H9 (cell line): ENCODE results near the gene PTPN21. TPM values are rescaled to one million over a fixed set of nuclear protein-coding genes. Genes with fewer than 3 reads are reported as not detected.

ENCODE experiments used
- DNase-seq: peaks from one replicate; pipeline ENCODE4 v3.0.0-alpha.2; 2017
- H2AFZ ChIP-seq: one replicate; pipeline ENCODE4 v1.6.1; 2013; ENCODE audit warnings: mild to moderate bottlenecking, low read length, control low read depth, moderate library complexity
- H2AK5ac ChIP-seq: 2 replicates; pipeline ENCODE4 v1.6.1; 2013; ENCODE audit warnings: low read length, control low read depth, mixed read lengths; ENCODE audit not compliant: insufficient read length
- H2BK120ac ChIP-seq: one replicate; pipeline ENCODE4 v1.6.1; 2013; ENCODE audit warnings: low read depth, mild to moderate bottlenecking, low read length, control low read depth, inconsistent platforms; ENCODE audit not compliant: poor library complexity, severe bottlenecking
- H2BK12ac ChIP-seq: 2 replicates; pipeline ENCODE4 v1.6.1; 2013; ENCODE audit warnings: low read length, control low read depth, mixed read lengths, low read depth; ENCODE audit not compliant: insufficient read length
- H2BK15ac ChIP-seq: 2 replicates; pipeline ENCODE4 v1.6.1; 2013; ENCODE audit warnings: low read depth, low read length, control low read depth
- H2BK20ac ChIP-seq: one replicate; pipeline ENCODE4 v1.6.1; 2013; ENCODE audit warnings: low read depth, mild to moderate bottlenecking, low read length, control low read depth, inconsistent platforms; ENCODE audit not compliant: poor library complexity, severe bottlenecking
- H2BK5ac ChIP-seq: 2 replicates; pipeline ENCODE4 v1.6.1; 2013; ENCODE audit warnings: low read length, control low read depth, mixed read lengths; ENCODE audit not compliant: insufficient read length
- H3K14ac ChIP-seq: 2 replicates; pipeline ENCODE4 v1.6.1; 2013; ENCODE audit warnings: low read length, control low read depth; ENCODE audit not compliant: insufficient read depth
- H3K18ac ChIP-seq: 2 replicates; pipeline ENCODE4 v1.6.1; 2013; ENCODE audit warnings: low read depth, mild to moderate bottlenecking, mixed read lengths, low read length, control low read depth; ENCODE audit not compliant: insufficient read length
- H3K23ac ChIP-seq: 2 replicates; pipeline ENCODE4 v1.6.1; 2013; ENCODE audit warnings: low read length, control low read depth, mixed read lengths, low read depth; ENCODE audit not compliant: insufficient read length
- H3K23me2 ChIP-seq: 2 replicates; pipeline ENCODE4 v1.6.1; 2013; ENCODE audit warnings: low read depth, mild to moderate bottlenecking, mixed read lengths, low read length, control low read depth; ENCODE audit not compliant: insufficient read length, poor library complexity, severe bottlenecking
- H3K27ac ChIP-seq: 2 replicates; pipeline ENCODE4 v1.5.1; 2013; ENCODE audit warnings: low read length, control low read depth, mixed read lengths, low read depth; ENCODE audit not compliant: insufficient read length
- H3K27me3 ChIP-seq: 2 replicates; pipeline ENCODE4 v1.6.1; 2013; ENCODE audit warnings: low read length, control low read depth, inconsistent platforms; ENCODE audit not compliant: insufficient read depth
- H3K4ac ChIP-seq: 2 replicates; pipeline ENCODE4 v1.6.1; 2013; ENCODE audit warnings: low read depth, mild to moderate bottlenecking, control low read depth, inconsistent platforms, low read length, moderate library complexity
- H3K4me1 ChIP-seq: 2 replicates; pipeline ENCODE4 v1.6.1; 2013; ENCODE audit warnings: low read length, control low read depth, inconsistent platforms; ENCODE audit not compliant: insufficient read depth
- H3K4me2 ChIP-seq: 2 replicates; pipeline ENCODE4 v1.6.1; 2013; ENCODE audit warnings: low read length, control low read depth, mixed read lengths; ENCODE audit not compliant: insufficient read length, insufficient read depth
- H3K56ac ChIP-seq: 2 replicates; pipeline ENCODE4 v1.6.1; 2013; ENCODE audit warnings: low read depth, mild to moderate bottlenecking, mixed read lengths, low read length, control low read depth; ENCODE audit not compliant: insufficient read length
- H3K79me1 ChIP-seq: 2 replicates; pipeline ENCODE4 v1.6.1; 2013; ENCODE audit warnings: low read depth, mild to moderate bottlenecking, moderate library complexity, low read length, control low read depth, inconsistent platforms; ENCODE audit not compliant: insufficient read depth, poor library complexity, severe bottlenecking
- H3K79me2 ChIP-seq: 2 replicates; pipeline ENCODE4 v1.6.1; 2013; ENCODE audit warnings: low read length, control low read depth, inconsistent platforms; ENCODE audit not compliant: insufficient read depth
- H3K9ac ChIP-seq: 2 replicates; pipeline ENCODE4 v1.6.1; 2013; ENCODE audit warnings: low read length, control low read depth, mixed read lengths; ENCODE audit not compliant: insufficient read length; ENCODE audit errors: extremely low read depth
- H3K9me3 ChIP-seq: one replicate; pipeline ENCODE4 v1.6.1; 2013; ENCODE audit warnings: low read depth, low read length, inconsistent platforms; ENCODE audit not compliant: control insufficient read depth
- H3T11ph ChIP-seq: one replicate; pipeline ENCODE4 v1.6.1; 2013; ENCODE audit warnings: mild to moderate bottlenecking, low read length, control low read depth, inconsistent platforms
- H4K20me1 ChIP-seq: one replicate; pipeline ENCODE4 v1.6.1; 2013; ENCODE audit not compliant: control insufficient read depth, insufficient read length, insufficient read depth
- H4K5ac ChIP-seq: 2 replicates; pipeline ENCODE4 v1.6.1; 2013; ENCODE audit warnings: low read depth, mild to moderate bottlenecking, mixed read lengths, low read length, control low read depth; ENCODE audit not compliant: insufficient read length
- H4K8ac ChIP-seq: replicated peaks from 2 replicates; pipeline ENCODE4 v1.6.1; 2013; ENCODE audit warnings: low read length, control low read depth, mixed read lengths, low read depth; ENCODE audit not compliant: insufficient read length
- H4K91ac ChIP-seq: 2 replicates; pipeline ENCODE4 v1.6.1; 2013; ENCODE audit warnings: low read depth, mild to moderate bottlenecking, moderate library complexity, mixed read lengths, low read length, control low read depth; ENCODE audit not compliant: insufficient read length
- H3K27ac Mint-ChIP-seq, 3 experiments: 2 replicates in 2 of 3; 3 replicates in 1 of 3; pipeline ENCODE4 v1.8.0; 2020 to 2021; ENCODE audit warnings: mixed read lengths in 3 of 3, mild to moderate bottlenecking in 1 of 3, moderate library complexity in 1 of 3
- H3K27me3 Mint-ChIP-seq: 2 replicates; pipeline ENCODE4 v1.8.0; 2021; ENCODE audit warnings: low read depth, mild to moderate bottlenecking, moderate library complexity, mixed read lengths
- H3K36me3 Mint-ChIP-seq, 3 experiments: 2 replicates in 2 of 3; 3 replicates in 1 of 3; pipeline ENCODE4 v1.8.0; 2020 to 2021; ENCODE audit warnings: low read depth in 3 of 3, mixed read lengths in 3 of 3; ENCODE audit not compliant: insufficient read depth in 1 of 3
- H3K4me1 Mint-ChIP-seq, 2 experiments: 2 replicates each; pipeline ENCODE4 v1.8.0; 2020; ENCODE audit warnings: mixed read lengths in 2 of 2
- H3K4me3 Mint-ChIP-seq, 2 experiments: 2 replicates in 1 of 2; 3 replicates in 1 of 2; pipeline ENCODE4 v1.8.0; 2020 to 2021; ENCODE audit warnings: mild to moderate bottlenecking in 2 of 2, mixed read lengths in 2 of 2, moderate library complexity in 1 of 2
- H3K9me3 Mint-ChIP-seq, 2 experiments: 2 replicates in 1 of 2; 3 replicates in 1 of 2; pipeline ENCODE4 v1.8.0; 2020; ENCODE audit warnings: mild to moderate bottlenecking in 2 of 2, mixed read lengths in 2 of 2, moderate library complexity in 1 of 2
- CTCF ChIP-seq: fragments of 200-600 bp; sonication (generic); conservative IDR thresholded peaks from 3 replicates; pipeline ENCODE4 v1.8.0; 2021; ENCODE audit warnings: antibody characterized with exemption, mild to moderate bottlenecking
- WGBS: extraction: QIAGEN DNeasy Blood & Tissue Kit; methylation state at CpG from one replicate; pipeline ENCODE4 v1.1.7; 2013; ENCODE audit warnings: missing lambda C conversion rate, low lambda C conversion rate, mixed read lengths; ENCODE audit not compliant: insufficient read length; ENCODE audit errors: extremely low coverage; 5-methylcytosine and 5-hydroxymethylcytosine counted together
- total RNA-seq: library from RNA; stranded (reverse); gene quantifications from 2 replicates; pipeline ENCODE4 v1.2.1, GENCODE V29; 2021

PTPN21 gene
- total RNA-seq, 1 experiment from 2014 or later = 14.3 TPM

GRCh38 chr14:88479574-88479987, 75.2 kb downstream of the PTPN21 start:
- peaks cover 37 to 39% of the 10 kb centered on the region in 2 experiments for H3K4me1 Mint-ChIP-seq
- no peak overlapping the region for H2BK20ac ChIP-seq
- no peak overlapping the region for H3K56ac ChIP-seq
- no peaks in the 10 kb centered on the region for H3K9me3 ChIP-seq
- no peak overlapping the region for H3K4me2 ChIP-seq
- no peak for DNase-seq
- H3K9ac ChIP-seq = no peak overlapping the region
- no peak overlapping the region for H3K4me3 Mint-ChIP-seq
- H2AK5ac ChIP-seq = no peak overlapping the region
- H3K27ac Mint-ChIP-seq = no peak overlapping the region
- H3K27ac ChIP-seq = no peak overlapping the region
- no CpG with 5 or more reads among the region's 40 CpGs for WGBS
- no peak overlapping the region for H2BK5ac ChIP-seq
- no peaks in the 10 kb centered on the region for H3K79me1 ChIP-seq
- H3K36me3 Mint-ChIP-seq = peaks cover 10 to 56% (median 51%) of the 10 kb centered on the region in 3 experiments
- no peak for TF ChIP-seq CTCF
- 0 out of 2 replicates have a peak, but pooled peaks cover 2% of the 10 kb centered on the region for H3K79me2 ChIP-seq
- H3K9me3 Mint-ChIP-seq = no peaks in the 10 kb centered on the region
- peaks cover 2% of the 10 kb centered on the region for H4K20me1 ChIP-seq
- H3T11ph ChIP-seq = no peak overlapping the region
- H3K14ac ChIP-seq = no peak overlapping the region
- H4K91ac ChIP-seq = no peak overlapping the region
- H2BK15ac ChIP-seq = no peak overlapping the region
- no peak overlapping the region for H3K23ac ChIP-seq
- no peaks in the 10 kb centered on the region; the same call in 1 of the 2 replicates for H3K4me1 ChIP-seq
- H3K27me3 ChIP-seq = no peaks in the 10 kb centered on the region
- no peak overlapping the region for H3K4ac ChIP-seq
- no peak overlapping the region for H2BK120ac ChIP-seq
- no peaks in the 10 kb centered on the region for H3K23me2 ChIP-seq
- H3K27me3 Mint-ChIP-seq = no peaks in the 10 kb centered on the region
- H4K5ac ChIP-seq = no peak overlapping the region
- H2AFZ ChIP-seq = no peak overlapping the region
- H3K18ac ChIP-seq = no peak overlapping the region
- no peak overlapping the region for H2BK12ac ChIP-seq
- H4K8ac ChIP-seq = no peak overlapping the region
